ENCODE results near the gene DTNA. TPM values are rescaled to one million over a fixed set of nuclear protein-coding genes. Genes with fewer than 3 reads are reported as not detected.

DTNA gene
- total RNA-seq, 2 experiments from 2014 or later = not detected

DNA sequence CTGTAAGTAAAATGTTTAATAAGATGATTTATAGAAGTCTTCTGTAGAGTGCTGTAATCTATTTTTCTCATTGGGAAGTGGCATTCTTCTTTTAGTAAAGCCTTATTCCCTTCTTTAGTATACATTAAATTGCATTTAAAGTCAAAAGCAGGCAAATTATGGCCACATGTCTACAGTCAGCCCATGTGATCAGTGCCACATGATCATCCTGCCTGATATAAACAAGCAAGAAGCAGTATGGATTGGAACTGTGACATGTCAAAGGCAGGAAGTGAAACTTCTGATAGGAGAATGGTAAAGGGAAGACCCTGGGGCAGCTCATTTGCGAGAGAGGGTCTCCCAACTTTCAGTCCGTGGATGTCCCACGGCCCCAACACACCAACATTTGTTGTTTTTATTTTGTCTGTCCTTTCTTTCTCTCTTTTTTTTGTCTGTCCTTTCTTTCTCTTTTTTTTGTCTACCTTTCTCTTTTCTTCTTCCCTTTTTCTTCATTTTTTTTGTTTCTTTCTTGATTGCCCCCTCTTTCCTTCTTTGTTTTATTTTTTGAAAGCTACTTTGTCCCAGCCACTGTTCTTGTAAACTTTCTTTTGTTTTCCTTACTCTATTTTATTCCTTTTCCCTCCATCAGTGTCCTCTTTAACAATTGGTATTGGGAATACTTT lies 154.9 kb downstream of the DTNA start:
- H3K27ac Mint-ChIP-seq = peak overlapping the region; percentile 69
- CTCF ChIA-PET = no interaction called here

DNA sequence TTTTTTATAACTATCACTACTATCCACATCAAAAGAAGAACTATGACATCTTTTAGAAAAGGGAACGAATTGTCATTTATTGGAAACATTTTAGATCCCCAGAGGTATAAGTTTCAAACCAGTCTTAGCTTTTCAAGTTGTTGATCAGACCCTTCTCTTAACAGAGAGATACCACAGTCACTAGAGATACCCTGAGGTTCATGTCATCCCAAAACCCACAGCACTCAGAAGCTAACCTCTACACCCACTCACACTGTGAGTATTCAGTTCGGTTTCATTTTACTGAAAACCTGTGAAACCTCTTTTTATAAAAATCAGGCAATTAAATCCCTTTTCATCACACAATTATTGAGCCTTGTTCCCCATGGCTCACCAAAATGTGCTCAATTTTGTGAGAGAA lies 156.2 kb downstream of the DTNA start:
- CTCF ChIA-PET = interaction anchor here (0.6 to 1.6 kb wide), 4 partner anchors 29 to 290 kb away, joined by 3 to 6 read pairs (median 4); no protein-coding TSS in a partner anchor
- H3K36me3 Mint-ChIP-seq (ENCODE audit: low read depth) = peaks cover 8% of the 10 kb centered on the region
- H3K27ac Mint-ChIP-seq = peak overlapping the region; percentile 65
- POLR2A ChIA-PET = no interaction called here
- no peak overlapping the region for H3K4me3 Mint-ChIP-seq
- no peak for DNase-seq
- peaks cover 1% of the 10 kb centered on the region for H3K27me3 Mint-ChIP-seq
- H3K9me3 Mint-ChIP-seq = peaks cover 5% of the 10 kb centered on the region
- peaks cover 33% of the 10 kb centered on the region for H3K4me1 Mint-ChIP-seq

More for the DNA sequence above, 154.9 kb downstream of the DTNA start:
- no peak overlapping the region for H3K4me3 Mint-ChIP-seq
- no peak for DNase-seq
- H3K4me1 Mint-ChIP-seq = peaks cover 37% of the 10 kb centered on the region
- peaks cover 8% of the 10 kb centered on the region for H3K36me3 Mint-ChIP-seq (ENCODE audit: low read depth)
- POLR2A ChIA-PET = no interaction called here
- H3K27me3 Mint-ChIP-seq = peaks cover 1% of the 10 kb centered on the region
- peaks cover 5% of the 10 kb centered on the region for H3K9me3 Mint-ChIP-seq

DNA sequence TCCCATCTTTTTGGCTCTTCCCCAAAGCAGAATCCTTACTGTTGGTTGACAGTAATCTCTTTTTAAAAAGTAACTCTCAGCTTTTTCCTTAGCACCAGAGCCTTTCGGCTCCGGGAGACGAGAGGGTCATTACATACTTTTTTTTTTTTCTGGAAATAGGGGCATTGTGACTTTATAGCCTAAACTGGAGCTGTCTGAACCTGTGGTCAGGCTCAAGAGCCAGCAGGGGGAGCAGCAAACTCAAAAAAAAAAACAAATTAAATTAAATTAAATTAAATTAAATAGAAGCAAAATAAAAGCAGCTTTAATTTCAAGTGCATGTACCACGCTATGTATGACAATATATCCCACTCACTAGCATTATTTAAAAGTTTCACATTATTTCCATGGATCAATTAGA lies 156.6 kb downstream of the DTNA start:
- Mint-ChIP-seq H3K4me1 (peaks cover 35% of the 10 kb centered on the region), H3K27me3 (peaks cover 1% of the 10 kb centered on the region), H3K4me3 (no peak overlapping the region), H3K36me3 (ENCODE audit: low read depth) (peaks cover 8% of the 10 kb centered on the region), H3K9me3 (peaks cover 5% of the 10 kb centered on the region), H3K27ac (peak overlapping the region; percentile 65)
- DNase-seq = no peak
- ChIA-PET CTCF (interaction anchor here (0.6 to 1.6 kb wide), 4 partner anchors 29 to 290 kb away, joined by 3 to 6 read pairs (median 4); no protein-coding TSS in a partner anchor), POLR2A (no interaction called here)

DNA sequence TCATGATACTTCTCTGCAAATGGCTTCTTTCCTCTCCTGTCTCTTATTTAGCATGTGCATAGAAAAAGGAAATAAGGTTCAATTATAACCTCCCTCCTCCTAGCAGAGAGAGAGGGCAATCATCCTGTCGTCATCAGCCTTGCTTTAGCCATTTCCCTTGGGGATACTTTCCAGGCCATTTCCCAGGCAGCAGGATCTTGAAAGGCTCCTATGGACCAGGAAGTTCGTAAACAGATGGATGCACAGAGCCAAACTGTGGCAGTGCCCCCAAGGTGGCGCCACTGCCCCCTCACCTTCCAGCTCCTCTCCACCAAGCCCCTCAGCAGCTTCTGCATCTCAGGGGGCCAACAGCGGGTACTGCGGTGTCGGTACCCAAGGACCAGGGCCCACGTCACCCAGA lies 157.4 kb downstream of the DTNA start:
- CTCF ChIA-PET = interaction anchor here (1.6 kb wide), 1 partner anchor 162 kb away, joined by 6 read pairs; no protein-coding TSS in a partner anchor
- H3K27ac Mint-ChIP-seq = no peak overlapping the region

DNA sequence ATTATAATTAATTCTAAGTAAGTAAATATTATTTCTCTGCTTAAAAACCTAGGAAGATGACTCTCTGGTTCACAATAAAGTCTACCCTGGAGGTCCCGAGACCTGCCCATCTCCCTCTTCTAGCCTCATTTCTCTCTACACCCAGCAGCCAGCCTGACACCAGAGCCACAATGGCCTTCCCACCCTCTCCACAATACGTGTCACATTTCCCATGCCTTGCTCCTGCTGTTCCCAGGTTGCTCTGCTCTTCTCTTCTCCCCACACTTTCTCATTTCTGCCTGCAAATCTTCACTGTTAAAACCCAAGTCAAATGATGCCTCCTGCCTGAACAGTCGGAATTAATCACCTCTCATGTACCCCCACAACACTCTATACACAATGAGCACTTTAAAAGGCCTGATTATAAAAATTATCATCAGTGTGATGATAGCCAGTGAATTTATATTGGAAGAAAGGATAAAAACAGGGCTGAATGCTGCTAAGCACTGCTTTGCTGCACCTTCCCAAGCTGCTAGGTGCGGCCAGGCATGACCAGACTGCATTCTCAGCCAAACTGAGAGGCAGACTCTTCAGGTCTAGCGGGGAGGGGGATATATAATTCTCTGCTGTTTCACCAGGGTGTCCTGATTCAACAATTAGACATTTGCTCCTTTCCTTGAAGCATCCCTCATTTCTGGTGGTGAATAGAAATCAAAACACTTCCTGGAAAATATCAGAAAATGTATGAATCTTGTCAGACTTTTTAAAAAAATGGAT lies 160.6 kb downstream of the DTNA start:
- Mint-ChIP-seq H3K27me3 (no peaks in the 10 kb centered on the region), H3K36me3 (ENCODE audit: low read depth) (no peaks in the 10 kb centered on the region), H3K4me1 (peaks cover 24% of the 10 kb centered on the region), H3K4me3 (no peak overlapping the region), H3K9me3 (no peaks in the 10 kb centered on the region), H3K27ac (no peak overlapping the region)
- POLR2A ChIA-PET = no interaction called here
- CTCF ChIA-PET = interaction anchor here (0.5 kb wide), 1 partner anchor 193 kb away, joined by 3 read pairs; no protein-coding TSS in a partner anchor
- DNase-seq = no peak

More for the DNA sequence above, 157.4 kb downstream of the DTNA start:
- peaks cover 1% of the 10 kb centered on the region for H3K27me3 Mint-ChIP-seq
- DNase-seq = no peak
- H3K4me1 Mint-ChIP-seq = peaks cover 38% of the 10 kb centered on the region
- POLR2A ChIA-PET = no interaction called here
- peaks cover 5% of the 10 kb centered on the region for H3K9me3 Mint-ChIP-seq
- peaks cover 8% of the 10 kb centered on the region for H3K36me3 Mint-ChIP-seq (ENCODE audit: low read depth)
- no peak overlapping the region for H3K4me3 Mint-ChIP-seq

DNA sequence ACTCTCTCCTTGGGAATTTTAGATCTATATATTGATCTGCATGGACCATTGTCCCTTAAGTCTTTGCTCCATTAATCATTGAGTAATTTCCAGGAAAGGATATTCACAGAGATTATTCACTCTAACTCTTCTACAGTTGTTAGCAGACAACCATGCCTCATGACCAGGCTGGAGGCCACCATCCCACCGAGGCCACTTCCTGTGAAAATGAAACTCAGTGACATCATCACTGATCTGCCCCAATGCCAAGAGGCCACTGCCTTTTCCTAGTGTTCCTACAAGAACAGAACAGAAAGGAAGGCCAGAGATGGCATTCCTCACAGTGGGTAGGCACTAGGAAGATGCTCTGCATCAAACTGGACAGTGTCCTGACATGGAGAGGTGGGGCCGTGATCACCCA lies 161.3 kb downstream of the DTNA start:
- ChIA-PET POLR2A (no interaction called here), CTCF (interaction anchor here (0.5 kb wide), 1 partner anchor 192 kb away, joined by 3 read pairs; no protein-coding TSS in a partner anchor)
- Mint-ChIP-seq H3K4me1 (peaks cover 17% of the 10 kb centered on the region), H3K27me3 (no peaks in the 10 kb centered on the region), H3K27ac (no peak overlapping the region), H3K9me3 (no peaks in the 10 kb centered on the region), H3K4me3 (no peak overlapping the region), H3K36me3 (ENCODE audit: low read depth) (no peaks in the 10 kb centered on the region)
- DNase-seq = no peak

DNA sequence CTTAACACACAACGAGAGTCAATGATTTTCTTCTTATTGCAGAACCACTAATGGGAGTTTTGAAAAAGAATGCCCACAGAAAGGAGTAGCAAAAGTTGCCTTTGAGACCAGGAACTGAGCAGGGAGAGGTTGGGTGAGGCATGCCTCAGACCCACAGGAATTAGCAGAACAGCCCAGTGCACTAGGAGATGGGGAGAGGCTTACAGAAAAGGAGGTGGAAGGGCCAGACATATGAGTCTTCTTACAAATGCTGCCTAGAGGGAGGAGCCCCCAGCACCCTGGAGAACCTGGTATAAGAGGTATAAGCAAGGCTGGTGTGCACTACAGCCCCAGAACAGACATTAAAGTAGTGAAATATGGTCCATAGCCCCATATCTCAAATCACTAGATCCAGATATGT lies 162.0 kb downstream of the DTNA start:
- CTCF ChIA-PET = no interaction called here
- Mint-ChIP-seq H3K36me3 (ENCODE audit: low read depth) (no peaks in the 10 kb centered on the region), H3K9me3 (no peaks in the 10 kb centered on the region), H3K4me3 (no peak overlapping the region), H3K27me3 (no peaks in the 10 kb centered on the region), H3K4me1 (peaks cover 12% of the 10 kb centered on the region), H3K27ac (no peak overlapping the region)
- no peak for DNase-seq
- POLR2A ChIA-PET = no interaction called here

DNA sequence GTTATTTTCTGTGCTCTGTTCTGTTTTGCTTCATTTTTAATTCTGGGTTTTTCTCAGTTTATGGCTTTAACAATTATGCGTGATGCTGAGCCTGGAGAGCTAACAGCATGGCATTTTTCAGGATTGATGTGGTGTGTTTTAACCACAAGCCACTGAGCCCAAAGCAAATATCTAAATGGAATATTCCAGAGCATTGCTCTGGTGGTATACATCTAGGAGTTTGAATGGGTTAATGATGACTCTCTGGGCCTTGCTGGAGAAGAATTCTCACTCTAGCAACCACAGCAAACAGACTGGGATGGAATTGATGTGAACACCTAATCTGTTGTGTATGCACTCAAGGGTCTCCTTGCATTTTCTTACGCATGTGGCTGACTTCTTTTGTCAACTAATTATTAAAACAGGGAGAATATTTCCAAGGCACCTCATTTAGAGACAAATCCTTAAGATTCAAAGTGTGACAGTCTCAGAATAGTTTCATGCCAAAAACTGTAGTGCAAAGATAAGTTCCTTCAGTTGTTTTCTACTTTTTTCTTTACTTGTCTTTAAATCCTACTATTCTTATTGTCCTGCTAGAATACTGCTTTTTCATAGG lies 164.0 kb downstream of the DTNA start:
- Mint-ChIP-seq H3K36me3 (ENCODE audit: low read depth) (no peaks in the 10 kb centered on the region), H3K27me3 (no peaks in the 10 kb centered on the region), H3K9me3 (no peaks in the 10 kb centered on the region), H3K4me1 (peaks cover 9% of the 10 kb centered on the region), H3K27ac (no peak overlapping the region), H3K4me3 (no peak overlapping the region)
- ChIA-PET POLR2A (no interaction called here), CTCF (no interaction called here)
- DNase-seq = no peak

DNA sequence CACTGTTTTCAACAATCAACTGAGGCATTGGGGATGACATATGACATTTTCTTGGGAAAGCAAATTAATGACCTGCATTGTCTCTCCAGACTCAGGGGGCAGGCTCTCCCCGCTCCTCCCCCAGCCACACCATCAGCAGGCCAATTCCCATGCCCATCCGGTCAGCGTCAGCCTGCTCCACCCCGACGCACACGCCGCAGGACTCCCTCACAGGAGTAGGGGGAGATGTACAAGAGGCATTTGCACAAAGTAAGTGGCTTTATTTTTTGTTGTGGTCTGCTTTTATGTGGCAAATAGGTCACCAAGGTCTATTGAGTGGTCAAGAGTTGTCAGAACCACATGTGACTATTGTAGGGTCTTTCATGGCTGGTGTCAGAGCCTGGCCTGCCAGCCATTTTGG lies 165.1 kb downstream of the DTNA start:
- ChIA-PET CTCF (interaction anchor here (1.0 kb wide), 1 partner anchor 20 kb away, joined by 3 read pairs; no protein-coding TSS in a partner anchor), POLR2A (no interaction called here)
- no peaks in the 10 kb centered on the region for H3K27me3 Mint-ChIP-seq
- DNase-seq = no peak
- H3K9me3 Mint-ChIP-seq = no peaks in the 10 kb centered on the region
- peaks cover 9% of the 10 kb centered on the region for H3K4me1 Mint-ChIP-seq
- no peaks in the 10 kb centered on the region for H3K36me3 Mint-ChIP-seq (ENCODE audit: low read depth)
- no peak overlapping the region for H3K27ac Mint-ChIP-seq
- H3K4me3 Mint-ChIP-seq = no peak overlapping the region

DNA sequence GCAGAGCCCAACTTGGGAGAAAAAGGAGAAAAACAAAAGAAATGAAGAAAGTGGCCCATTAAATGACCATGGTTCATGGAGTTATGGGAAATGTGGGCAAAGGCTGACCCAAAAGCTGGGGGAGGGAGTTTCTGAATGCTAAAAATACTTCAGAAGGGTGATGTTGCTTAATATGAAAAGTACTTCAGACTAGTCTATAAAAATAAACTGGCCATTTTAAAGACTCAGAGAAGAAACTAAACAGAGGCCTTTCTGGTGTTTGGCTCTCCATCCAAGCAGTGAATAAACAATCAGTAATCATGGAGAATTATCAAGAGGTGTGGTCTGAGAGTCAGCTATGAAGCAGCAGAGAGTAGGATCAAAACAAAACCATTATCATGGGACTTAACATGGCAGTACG lies 170.3 kb downstream of the DTNA start:
- DNase-seq = no peak
- H3K4me3 Mint-ChIP-seq = no peak overlapping the region
- no peaks in the 10 kb centered on the region for H3K4me1 Mint-ChIP-seq
- ChIA-PET CTCF (no interaction called here), POLR2A (no interaction called here)
- H3K27me3 Mint-ChIP-seq = no peaks in the 10 kb centered on the region
- H3K36me3 Mint-ChIP-seq (ENCODE audit: low read depth) = no peaks in the 10 kb centered on the region
- H3K27ac Mint-ChIP-seq = no peak overlapping the region
- no peaks in the 10 kb centered on the region for H3K9me3 Mint-ChIP-seq

DNA sequence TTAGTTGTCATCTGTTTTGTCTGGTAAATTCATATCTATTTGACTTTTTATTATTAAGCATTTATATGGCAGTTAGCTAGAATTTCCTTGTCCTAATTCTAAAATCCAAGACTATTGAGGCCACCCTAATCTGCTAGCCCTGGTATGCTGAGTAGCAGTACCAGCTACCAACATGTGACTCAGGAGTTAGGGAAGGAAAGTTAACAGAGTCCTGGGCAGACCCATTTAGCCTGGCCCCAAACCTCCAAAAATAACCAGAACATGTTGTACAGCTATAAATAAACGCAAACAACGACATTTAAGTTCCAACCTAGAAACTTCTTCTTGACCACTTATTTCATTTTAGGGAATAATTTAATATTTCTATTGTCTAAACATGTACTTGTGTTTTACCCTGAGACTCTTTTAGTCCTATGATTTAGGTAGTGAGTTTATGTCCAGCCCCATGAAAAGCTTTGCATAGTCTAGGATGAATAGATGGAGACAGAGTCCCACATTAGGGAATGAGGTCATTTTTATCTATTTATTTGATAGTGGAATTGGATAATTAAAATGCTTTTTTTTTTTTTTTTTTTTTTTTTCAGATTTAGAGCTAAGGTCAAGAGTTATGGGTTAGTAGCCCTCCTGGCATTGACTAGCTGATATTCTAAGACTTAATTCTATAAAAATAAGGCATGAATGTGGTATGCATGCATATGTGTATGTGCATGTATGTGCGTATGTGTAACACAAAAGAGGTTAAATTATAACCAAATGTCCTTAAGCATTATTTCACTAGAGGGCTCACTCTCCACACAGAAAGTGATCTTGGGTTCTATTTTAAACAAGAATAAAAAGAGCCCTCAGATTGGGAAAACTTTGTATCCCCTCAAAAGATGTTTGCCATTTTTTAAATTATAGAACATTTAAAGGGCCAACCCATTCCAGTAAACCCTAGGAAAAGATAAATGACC lies 171.1 kb downstream of the DTNA start:
- Mint-ChIP-seq H3K27me3 (no peaks in the 10 kb centered on the region), H3K9me3 (no peaks in the 10 kb centered on the region), H3K27ac (no peak overlapping the region), H3K4me1 (no peaks in the 10 kb centered on the region), H3K36me3 (ENCODE audit: low read depth) (no peaks in the 10 kb centered on the region), H3K4me3 (no peak overlapping the region)
- DNase-seq = no peak
- ChIA-PET POLR2A (no interaction called here), CTCF (interaction anchor here (0.7 kb wide), 1 partner anchor 126 kb away, joined by 3 read pairs; no protein-coding TSS in a partner anchor)

DNA sequence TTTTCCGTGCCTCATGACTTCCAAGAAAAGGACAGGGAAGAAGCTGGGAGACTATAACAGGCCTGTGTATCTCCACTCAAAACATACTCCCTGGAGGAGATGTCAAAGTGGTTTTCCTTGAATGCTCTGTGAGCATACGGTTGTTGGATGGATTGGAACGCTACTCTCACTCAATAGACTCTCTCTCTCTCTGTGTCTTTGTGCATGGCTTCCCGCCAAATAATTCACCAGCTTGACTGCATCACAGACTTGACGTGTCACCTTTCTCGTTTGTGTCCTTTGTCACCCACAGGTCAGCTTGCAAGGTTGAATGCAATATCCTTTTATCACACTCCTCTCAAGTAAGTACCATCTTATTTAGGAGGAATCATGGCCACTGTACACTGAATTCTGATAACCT lies 174.3 kb downstream of the DTNA start:
- ChIA-PET CTCF (interaction anchor here (1.2 kb wide), 1 partner anchor 48 kb away, joined by 3 read pairs; no protein-coding TSS in a partner anchor), POLR2A (no interaction called here)
- Mint-ChIP-seq H3K4me1 (no peaks in the 10 kb centered on the region), H3K9me3 (no peaks in the 10 kb centered on the region), H3K27ac (no peak overlapping the region), H3K27me3 (no peaks in the 10 kb centered on the region), H3K4me3 (no peak overlapping the region), H3K36me3 (ENCODE audit: low read depth) (peaks cover 2% of the 10 kb centered on the region)
- DNase-seq = no peak

Measured in activated CD4-positive, alpha-beta T cell treated with anti-CD3 and anti-CD28 coated beads, Interleukin-2, amount 10 ng/mL, durations not matched to agents 7 days and 5 days (primary cell).